HCT116 (cell line): ENCODE data around the gene DDX3X. TPM values are rescaled to one million over a fixed set of nuclear protein-coding genes. Genes with fewer than 3 reads are reported as not detected.

Experiments
- ATAC-seq: fragments of 200-7000 bp; cut with Tn5 transposase; 2 replicates; pipeline ENCODE4 v1.9.1; 2020; ENCODE audit warnings: mild to moderate bottlenecking, moderate library complexity
- BruUV-seq: library from RNA; stranded (reverse); fragments of 400-500 nt; replicated peaks from 2 replicates; lab custom pipeline; 2021; lab: Mats Ljungman, UMichigan
- CTCF ChIA-PET: fragments of 300-600 bp; sonication (Branson Sonifier 250); formaldehyde crosslinking; loops from one replicate; lab custom pipeline; 2021; ENCODE audit warnings: antibody characterized with exemption; lab: Charles Lee
- POLR2A ChIA-PET: fragments of 300-600, 350-600 bp; sonication (Branson Sonifier 250); formaldehyde crosslinking; loops from one replicate; lab custom pipeline; 2021; ENCODE audit warnings: antibody characterized with exemption; lab: Charles Lee
- RAD21 ChIA-PET, 2 experiments: fragments of 300-600 bp; sonication (Branson Sonifier 250); formaldehyde crosslinking; loops; one replicate each; lab custom pipeline; 2023; ENCODE audit warnings: low total read pairs in 2 of 2; ENCODE audit not compliant: uncharacterized antibody in 2 of 2, unreplicated experiment in 2 of 2, low non-redundant PET in 1 of 2; lab: Charles Lee
- DNase-seq: peaks from one replicate; pipeline ENCODE4 v3.0.0-alpha.2; 2010; ENCODE audit warnings: low read depth, low spot score
- H2AFZ ChIP-seq: fragments of 200-600 bp; shearing (Covaris generic), sonication (generic); 2 replicates; pipeline ENCODE4 v1.6.1; 2017; ENCODE audit warnings: low read depth, mixed run types, mixed read lengths, antibody characterized with exemption, low read length; ENCODE audit not compliant: poor library complexity, severe bottlenecking
- H3K27ac ChIP-seq: 2 replicates; pipeline ENCODE4 v1.5.1; 2012; ENCODE audit warnings: low read depth, low read length
- H3K27me3 ChIP-seq: fragments of 200-600 bp; sonication (generic); 2 replicates; pipeline ENCODE4 v1.6.1; 2016; ENCODE audit warnings: mixed run types, low read length, mixed read lengths; ENCODE audit not compliant: insufficient read depth
- H3K36me3 ChIP-seq, 2 experiments: fragments of 200-500 bp in 1 of 2; fragments of 200-600 bp in 1 of 2; sonication (Bioruptor generic) in 1 of 2; sonication (generic) in 1 of 2; 2 replicates each; pipeline versions ENCODE4 v1.5.1 to v1.6.1; 2014 to 2016; ENCODE audit warnings: low read length in 2 of 2, inconsistent platforms in 1 of 2, mixed read lengths in 1 of 2, mixed run types in 1 of 2; ENCODE audit not compliant: insufficient read depth in 2 of 2, control insufficient read depth in 1 of 2
- H3K4me1 ChIP-seq, 2 experiments: fragments of 200-600 bp in 1 of 2; sonication (generic) in 1 of 2; 2 replicates each; pipeline versions ENCODE4 v1.5.1 to v1.6.1; 2012 to 2017; ENCODE audit warnings: low read length in 2 of 2, inconsistent platforms in 1 of 2, mild to moderate bottlenecking in 1 of 2, mixed read lengths in 1 of 2, mixed run types in 1 of 2, moderate library complexity in 1 of 2; ENCODE audit not compliant: insufficient read depth in 2 of 2, control insufficient read depth in 1 of 2
- H3K4me2 ChIP-seq: fragments of 200-600 bp; sonication (generic); 2 replicates; pipeline ENCODE4 v1.6.1; 2017; ENCODE audit warnings: mixed run types, low read length, mixed read lengths
- H3K4me3 ChIP-seq, 2 experiments: fragments of 200-600 bp in 1 of 2; sonication (generic) in 1 of 2; replicated peaks in 1 of 2; 2 replicates each; pipeline ENCODE4 v1.5.1; 2011 to 2016; ENCODE audit warnings: low read length in 2 of 2, control low read depth in 1 of 2, low read depth in 1 of 2, mild to moderate bottlenecking in 1 of 2, mixed read lengths in 1 of 2, mixed run types in 1 of 2
- H3K79me2 ChIP-seq: fragments of 200-600 bp; sonication (generic); 2 replicates; pipeline ENCODE4 v1.6.1; 2017; ENCODE audit warnings: mild to moderate bottlenecking, mixed run types, low read length, moderate library complexity, mixed read lengths; ENCODE audit not compliant: insufficient read depth
- H3K9ac ChIP-seq: fragments of 200-600 bp; sonication (generic); 2 replicates; pipeline ENCODE4 v1.6.1; 2016; ENCODE audit warnings: low read length, mixed read lengths
- H3K9me2 ChIP-seq: fragments of 200-600 bp; sonication (generic), shearing (Covaris generic); 2 replicates; pipeline ENCODE4 v1.6.1; 2017; ENCODE audit warnings: mixed run types, mild to moderate bottlenecking, moderate library complexity; ENCODE audit not compliant: insufficient read depth
- H3K9me3 ChIP-seq, 2 experiments: fragments of 200-500 bp in 1 of 2; fragments of 200-600 bp in 1 of 2; sonication (Bioruptor generic) in 1 of 2; sonication (generic) in 1 of 2; 2 replicates each; pipeline ENCODE4 v1.6.1; 2014 to 2017; ENCODE audit warnings: low read length in 2 of 2, mixed read lengths in 2 of 2, inconsistent platforms in 1 of 2, low read depth in 1 of 2, mild to moderate bottlenecking in 1 of 2, mixed run types in 1 of 2, moderate library complexity in 1 of 2; ENCODE audit not compliant: control insufficient read depth in 1 of 2, insufficient read depth in 1 of 2
- H4K20me1 ChIP-seq: fragments of 200-600 bp; sonication (generic), shearing (Covaris generic); 2 replicates; pipeline ENCODE4 v1.6.1; 2017; ENCODE audit warnings: mixed run types, mild to moderate bottlenecking, moderate library complexity; ENCODE audit not compliant: insufficient read depth
- CBX3 ChIP-seq: IDR thresholded peaks from 2 replicates; pipeline ENCODE4 v1.6.1; 2012; ENCODE audit warnings: low read depth
- CEBPB ChIP-seq: IDR thresholded peaks from 2 replicates; pipeline ENCODE4 v1.6.1; 2012; ENCODE audit warnings: low read depth
- ELF1 ChIP-seq: IDR thresholded peaks from 2 replicates; pipeline ENCODE4 v1.6.1; 2012; ENCODE audit warnings: low read depth, borderline replicate concordance
- EZH2 ChIP-seq: fragments of 200-600 bp; sonication (generic); IDR thresholded peaks from 2 replicates; pipeline ENCODE4 v1.6.1; 2017; ENCODE audit warnings: antibody characterized with exemption, mixed run types
- FOSL1 ChIP-seq: IDR thresholded peaks from 2 replicates; pipeline ENCODE4 v1.6.1; 2012; ENCODE audit warnings: low read depth
- JUND ChIP-seq: IDR thresholded peaks from 2 replicates; pipeline ENCODE4 v1.6.1; 2012
- POLR2A ChIP-seq: IDR thresholded peaks from 2 replicates; pipeline ENCODE4 v1.7.0; 2011; ENCODE audit warnings: borderline replicate concordance; ENCODE audit not compliant: insufficient read depth, insufficient read length; ENCODE audit errors: extremely low read depth
- POLR2AphosphoS5 ChIP-seq: IDR thresholded peaks from 2 replicates; pipeline ENCODE4 v1.6.1; 2011; ENCODE audit warnings: mild to moderate bottlenecking, low read depth, low read length, moderate library complexity
- TCF7L2 ChIP-seq: IDR thresholded peaks from 2 replicates; pipeline ENCODE4 v1.7.0; 2011; ENCODE audit warnings: borderline replicate concordance, inconsistent platforms; ENCODE audit not compliant: insufficient read depth, insufficient read length; ENCODE audit errors: extremely low read depth
- YY1 ChIP-seq: IDR thresholded peaks from 2 replicates; pipeline ENCODE4 v1.6.1; 2011; ENCODE audit warnings: low read length, low read depth, moderate library complexity, mild to moderate bottlenecking; ENCODE audit not compliant: insufficient replicate concordance; ENCODE audit errors: extremely low read depth
- ZNF274 ChIP-seq: fragments of 200-500 bp; sonication (Bioruptor generic); IDR thresholded peaks from 2 replicates; pipeline ENCODE4 v1.6.1; 2014; ENCODE audit warnings: mild to moderate bottlenecking, low read depth, low read length, inconsistent platforms
- intact Hi-C: fragments of 100-400 bp; cut with micrococcal nuclease; formaldehyde crosslinking; loops from 2 replicates; pipeline ENCODE4 v1.10.0; 2022
- total RNA-seq: library from RNA; stranded (reverse); gene quantifications from one replicate; pipeline ENCODE4 v1.2.1, GENCODE V29; 2021; ENCODE audit not compliant: unreplicated experiment
- TF ChIP-seq, protein P1 (sequence below): IDR thresholded peaks from 2 replicates; pipeline ENCODE4 v1.6.1; 2012; ENCODE audit warnings: low read depth
- TF ChIP-seq, protein P2 (sequence below): IDR thresholded peaks from 2 replicates; pipeline ENCODE4 v1.6.1; 2012
- TF ChIP-seq, protein P3 (sequence below): IDR thresholded peaks from 2 replicates; pipeline ENCODE4 v1.6.1; 2012

DDX3X gene
- total RNA-seq, 1 experiment from 2014 or later = 253 TPM

DNA sequence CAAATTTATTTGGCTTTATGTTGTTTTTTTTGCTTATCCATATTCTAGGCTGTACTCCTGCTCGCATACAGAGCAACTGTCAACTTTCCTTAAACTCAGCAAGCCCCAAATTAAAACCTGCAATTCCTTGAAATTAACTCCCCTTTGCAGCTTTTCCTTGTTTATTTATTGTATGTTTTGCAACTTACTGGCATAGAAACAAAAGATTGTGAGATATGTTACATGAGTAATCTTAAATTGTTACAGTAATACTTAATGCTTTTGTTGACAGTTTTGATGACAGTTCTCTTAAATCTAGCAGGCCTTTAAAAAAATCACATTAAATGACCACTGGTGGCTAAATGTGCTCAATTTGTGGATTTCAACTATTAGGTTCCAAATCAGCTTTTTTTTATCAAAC, 4.5 kb downstream of the DDX3X start:
- intact Hi-C loops = loop anchor here (5.0 kb wide), 1 partner anchor 104 kb away; no protein-coding TSS in a partner anchor
- ATAC-seq = no peak
- DNase-seq = no peak
- Histone ChIP-seq H2AFZ (no peak overlapping the region), H4K20me1 (peaks cover 66% of the 10 kb centered on the region), H3K4me2 (no peak overlapping the region)
- POLR2A ChIA-PET = interaction anchor here (0.5 kb wide), 1 partner anchor 125 kb away, joined by 3 read pairs; no protein-coding TSS in a partner anchor
- no peak for TF ChIP-seq ZNF274
- TF ChIP-seq, protein P1, sequence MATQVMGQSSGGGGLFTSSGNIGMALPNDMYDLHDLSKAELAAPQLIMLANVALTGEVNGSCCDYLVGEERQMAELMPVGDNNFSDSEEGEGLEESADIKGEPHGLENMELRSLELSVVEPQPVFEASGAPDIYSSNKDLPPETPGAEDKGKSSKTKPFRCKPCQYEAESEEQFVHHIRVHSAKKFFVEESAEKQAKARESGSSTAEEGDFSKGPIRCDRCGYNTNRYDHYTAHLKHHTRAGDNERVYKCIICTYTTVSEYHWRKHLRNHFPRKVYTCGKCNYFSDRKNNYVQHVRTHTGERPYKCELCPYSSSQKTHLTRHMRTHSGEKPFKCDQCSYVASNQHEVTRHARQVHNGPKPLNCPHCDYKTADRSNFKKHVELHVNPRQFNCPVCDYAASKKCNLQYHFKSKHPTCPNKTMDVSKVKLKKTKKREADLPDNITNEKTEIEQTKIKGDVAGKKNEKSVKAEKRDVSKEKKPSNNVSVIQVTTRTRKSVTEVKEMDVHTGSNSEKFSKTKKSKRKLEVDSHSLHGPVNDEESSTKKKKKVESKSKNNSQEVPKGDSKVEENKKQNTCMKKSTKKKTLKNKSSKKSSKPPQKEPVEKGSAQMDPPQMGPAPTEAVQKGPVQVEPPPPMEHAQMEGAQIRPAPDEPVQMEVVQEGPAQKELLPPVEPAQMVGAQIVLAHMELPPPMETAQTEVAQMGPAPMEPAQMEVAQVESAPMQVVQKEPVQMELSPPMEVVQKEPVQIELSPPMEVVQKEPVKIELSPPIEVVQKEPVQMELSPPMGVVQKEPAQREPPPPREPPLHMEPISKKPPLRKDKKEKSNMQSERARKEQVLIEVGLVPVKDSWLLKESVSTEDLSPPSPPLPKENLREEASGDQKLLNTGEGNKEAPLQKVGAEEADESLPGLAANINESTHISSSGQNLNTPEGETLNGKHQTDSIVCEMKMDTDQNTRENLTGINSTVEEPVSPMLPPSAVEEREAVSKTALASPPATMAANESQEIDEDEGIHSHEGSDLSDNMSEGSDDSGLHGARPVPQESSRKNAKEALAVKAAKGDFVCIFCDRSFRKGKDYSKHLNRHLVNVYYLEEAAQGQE = no peak
- no peak for TF ChIP-seq EZH2
- no peak for TF ChIP-seq POLR2A
- no peak for TF ChIP-seq POLR2AphosphoS5
- no peak for TF ChIP-seq JUND
- TF ChIP-seq YY1 = no peak
- no peak for TF ChIP-seq ELF1
- TF ChIP-seq FOSL1 = no peak
- no peak for TF ChIP-seq TCF7L2
- TF ChIP-seq, protein P2, sequence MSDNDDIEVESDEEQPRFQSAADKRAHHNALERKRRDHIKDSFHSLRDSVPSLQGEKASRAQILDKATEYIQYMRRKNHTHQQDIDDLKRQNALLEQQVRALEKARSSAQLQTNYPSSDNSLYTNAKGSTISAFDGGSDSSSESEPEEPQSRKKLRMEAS = no peak
- TF ChIP-seq CBX3 = no peak
- TF ChIP-seq CEBPB = no peak
- TF ChIP-seq, protein P3, sequence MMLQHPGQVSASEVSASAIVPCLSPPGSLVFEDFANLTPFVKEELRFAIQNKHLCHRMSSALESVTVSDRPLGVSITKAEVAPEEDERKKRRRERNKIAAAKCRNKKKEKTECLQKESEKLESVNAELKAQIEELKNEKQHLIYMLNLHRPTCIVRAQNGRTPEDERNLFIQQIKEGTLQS = no peak
- TF ChIP-seq, all 23 proteins: peak for 0
- no TSS peak for BruUV-seq
- Histone ChIP-seq H3K9ac (no peak overlapping the region), H3K79me2 (peaks cover 97% of the 10 kb centered on the region), H3K4me1 (peaks cover 5 to 17% of the 10 kb centered on the region in 2 experiments; a peak in 3 of 4 replicates), H3K9me3 (no peaks in the 10 kb centered on the region), H3K36me3 (peaks cover 27 to 59% of the 10 kb centered on the region in 2 experiments), H3K9me2 (no peaks in the 10 kb centered on the region), H3K27me3 (no peaks in the 10 kb centered on the region), H3K27ac (no peak overlapping the region), H3K4me3 (no peak overlapping the region)
- ChIA-PET RAD21 (no interaction called here), CTCF (no interaction called here)
